DND-41 (cell line): ENCODE measurements around the gene UNC119B.

Experiments used
- ATAC-seq: fragments of 200-7000 bp; cut with Tn5 transposase; 3 replicates; pipeline ENCODE4 v1.9.1; 2021; ENCODE audit warnings: low read depth; ENCODE audit not compliant: insufficient read depth
- DNase-seq: peaks from one replicate; pipeline ENCODE4 v3.0.0-alpha.2; 2020
- H2AFZ ChIP-seq: 2 replicates; pipeline ENCODE4 v1.6.0; 2012; ENCODE audit warnings: low read depth, low read length
- H3K27ac ChIP-seq: 2 replicates; pipeline ENCODE4 v1.5.1; 2012; ENCODE audit warnings: low read length, inconsistent platforms
- H3K27me3 ChIP-seq: fragments of 200-600 bp; sonication (generic); 2 replicates; pipeline ENCODE4 v1.6.0; 2012; ENCODE audit warnings: low read length, mild to moderate bottlenecking, inconsistent platforms; ENCODE audit not compliant: insufficient read depth, poor library complexity
- H3K36me3 ChIP-seq: 2 replicates; pipeline ENCODE4 v1.5.1; 2012; ENCODE audit warnings: low read length, inconsistent platforms; ENCODE audit not compliant: insufficient read depth
- H3K4me1 ChIP-seq: 2 replicates; pipeline ENCODE4 v1.5.1; 2012; ENCODE audit warnings: mild to moderate bottlenecking, low read length; ENCODE audit not compliant: insufficient read depth
- H3K4me2 ChIP-seq: 2 replicates; pipeline ENCODE4 v1.6.0; 2012; ENCODE audit warnings: mild to moderate bottlenecking, moderate library complexity, low read length, inconsistent platforms; ENCODE audit not compliant: insufficient read depth
- H3K4me3 ChIP-seq, 2 experiments: fragments of 200-600 bp in 1 of 2; shearing (Covaris generic) in 1 of 2; 2 replicates each; pipeline ENCODE4 v1.5.1; 2012 to 2016; ENCODE audit warnings: inconsistent platforms in 2 of 2, low read length in 2 of 2, mild to moderate bottlenecking in 2 of 2, low read depth in 1 of 2, moderate library complexity in 1 of 2
- H3K79me2 ChIP-seq: 2 replicates; pipeline ENCODE4 v1.6.0; 2012; ENCODE audit warnings: low read length, inconsistent platforms; ENCODE audit not compliant: insufficient read depth
- H3K9ac ChIP-seq: 2 replicates; pipeline ENCODE4 v1.6.0; 2012; ENCODE audit warnings: low read depth, mild to moderate bottlenecking, inconsistent platforms, low read length, moderate library complexity
- H3K9me3 ChIP-seq: 2 replicates; pipeline ENCODE4 v1.5.1; 2012; ENCODE audit warnings: low read length, moderate library complexity, mild to moderate bottlenecking, inconsistent platforms; ENCODE audit not compliant: insufficient read depth, severe bottlenecking
- H4K20me1 ChIP-seq: 2 replicates; pipeline ENCODE4 v1.6.0; 2012; ENCODE audit warnings: low read length; ENCODE audit not compliant: insufficient read depth
- EZH2 ChIP-seq: IDR thresholded peaks from 3 replicates; pipeline ENCODE4 v1.6.1; 2012; ENCODE audit warnings: borderline replicate concordance, low read depth, mild to moderate bottlenecking, moderate library complexity, low read length, inconsistent platforms; ENCODE audit not compliant: severe bottlenecking
- TF ChIP-seq, protein P1 (sequence below): IDR thresholded peaks from 2 replicates; pipeline ENCODE4 v1.5.1; 2012; ENCODE audit warnings: borderline replicate concordance, low read length, moderate library complexity, mild to moderate bottlenecking; ENCODE audit not compliant: poor library complexity, severe bottlenecking; ENCODE audit errors: extremely low read depth

Gene UNC119B

GRCh38 chr12:120703311-120703942 lies 6.8 kb upstream of the UNC119B start:
- Histone ChIP-seq H3K9ac (no peak overlapping the region), H3K27me3 (no peaks in the 10 kb centered on the region), H3K4me2 (no peak overlapping the region), H3K4me3 (no peak overlapping the region), H2AFZ (no peak overlapping the region), H3K79me2 (no peaks in the 10 kb centered on the region), H3K27ac (no peak overlapping the region), H3K4me1 (no peaks in the 10 kb centered on the region), H4K20me1 (peaks cover 24% of the 10 kb centered on the region), H3K36me3 (peaks cover 53% of the 10 kb centered on the region), H3K9me3 (no peaks in the 10 kb centered on the region)
- TF ChIP-seq EZH2: no peak
- TF ChIP-seq, protein P1, sequence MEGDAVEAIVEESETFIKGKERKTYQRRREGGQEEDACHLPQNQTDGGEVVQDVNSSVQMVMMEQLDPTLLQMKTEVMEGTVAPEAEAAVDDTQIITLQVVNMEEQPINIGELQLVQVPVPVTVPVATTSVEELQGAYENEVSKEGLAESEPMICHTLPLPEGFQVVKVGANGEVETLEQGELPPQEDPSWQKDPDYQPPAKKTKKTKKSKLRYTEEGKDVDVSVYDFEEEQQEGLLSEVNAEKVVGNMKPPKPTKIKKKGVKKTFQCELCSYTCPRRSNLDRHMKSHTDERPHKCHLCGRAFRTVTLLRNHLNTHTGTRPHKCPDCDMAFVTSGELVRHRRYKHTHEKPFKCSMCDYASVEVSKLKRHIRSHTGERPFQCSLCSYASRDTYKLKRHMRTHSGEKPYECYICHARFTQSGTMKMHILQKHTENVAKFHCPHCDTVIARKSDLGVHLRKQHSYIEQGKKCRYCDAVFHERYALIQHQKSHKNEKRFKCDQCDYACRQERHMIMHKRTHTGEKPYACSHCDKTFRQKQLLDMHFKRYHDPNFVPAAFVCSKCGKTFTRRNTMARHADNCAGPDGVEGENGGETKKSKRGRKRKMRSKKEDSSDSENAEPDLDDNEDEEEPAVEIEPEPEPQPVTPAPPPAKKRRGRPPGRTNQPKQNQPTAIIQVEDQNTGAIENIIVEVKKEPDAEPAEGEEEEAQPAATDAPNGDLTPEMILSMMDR: no peak
- ATAC-seq: no peak
- no peak for DNase-seq

GRCh38 chr12:120705618-120706017 lies 4.6 kb upstream of the UNC119B start:
- no peak overlapping the region for H3K27ac ChIP-seq
- H3K9me3 ChIP-seq: no peaks in the 10 kb centered on the region
- H3K79me2 ChIP-seq: peaks cover 7% of the 10 kb centered on the region
- ATAC-seq: no peak
- H3K27me3 ChIP-seq: no peaks in the 10 kb centered on the region
- H3K4me1 ChIP-seq: peaks cover 9% of the 10 kb centered on the region
- no peak overlapping the region for H3K9ac ChIP-seq
- H3K4me3 ChIP-seq: no peak overlapping the region
- H2AFZ ChIP-seq: no peak overlapping the region
- H3K36me3 ChIP-seq: peaks cover 31% of the 10 kb centered on the region
- H4K20me1 ChIP-seq: peaks cover 17% of the 10 kb centered on the region
- no peak for DNase-seq
- TF ChIP-seq EZH2: no peak
- TF ChIP-seq, protein P1: no peak
- H3K4me2 ChIP-seq: no peak overlapping the region

DNA sequence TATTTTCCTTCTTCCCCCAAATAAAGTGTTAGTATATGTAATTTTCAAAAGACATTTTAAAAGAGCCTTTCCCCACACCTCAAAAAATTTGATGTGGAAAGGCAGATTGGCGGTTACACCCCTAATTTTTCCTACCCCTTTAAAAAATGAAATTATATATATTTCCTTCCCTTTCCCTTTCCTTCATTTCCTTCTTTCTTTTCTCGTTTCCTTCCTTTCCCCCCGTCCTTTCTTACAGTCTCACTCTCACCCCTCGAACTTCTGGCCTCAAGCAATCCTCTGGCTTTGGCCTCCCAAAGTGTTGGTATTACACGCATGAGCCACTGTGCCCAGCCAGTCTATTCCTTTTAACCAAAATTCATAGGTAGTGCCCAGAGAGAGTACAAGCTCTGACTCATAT lies 4.2 kb upstream of the UNC119B start:
- ATAC-seq (no peak), DNase-seq (no peak)
- Histone ChIP-seq H3K79me2 (peaks cover 11% of the 10 kb centered on the region), H3K9ac (no peak overlapping the region), H3K27me3 (no peaks in the 10 kb centered on the region), H4K20me1 (peaks cover 13% of the 10 kb centered on the region), H2AFZ (no peak overlapping the region), H3K4me1 (peaks cover 11% of the 10 kb centered on the region), H3K4me2 (no peak overlapping the region), H3K4me3 (no peak overlapping the region), H3K36me3 (peaks cover 27% of the 10 kb centered on the region), H3K9me3 (no peaks in the 10 kb centered on the region), H3K27ac (no peak overlapping the region)
- TF ChIP-seq, protein P1: no peak
- TF ChIP-seq EZH2: no peak
